ENCODE data around the gene PPA1. TPM values are rescaled to one million over a fixed set of nuclear protein-coding genes. Genes with fewer than 3 reads are reported as not detected.
A peak's percentile ranks its signal among the peaks of the same experiment; 100 is the strongest.

PPA1 gene
- total RNA-seq, 1 experiment from 2014 or later = 293 TPM

DNA sequence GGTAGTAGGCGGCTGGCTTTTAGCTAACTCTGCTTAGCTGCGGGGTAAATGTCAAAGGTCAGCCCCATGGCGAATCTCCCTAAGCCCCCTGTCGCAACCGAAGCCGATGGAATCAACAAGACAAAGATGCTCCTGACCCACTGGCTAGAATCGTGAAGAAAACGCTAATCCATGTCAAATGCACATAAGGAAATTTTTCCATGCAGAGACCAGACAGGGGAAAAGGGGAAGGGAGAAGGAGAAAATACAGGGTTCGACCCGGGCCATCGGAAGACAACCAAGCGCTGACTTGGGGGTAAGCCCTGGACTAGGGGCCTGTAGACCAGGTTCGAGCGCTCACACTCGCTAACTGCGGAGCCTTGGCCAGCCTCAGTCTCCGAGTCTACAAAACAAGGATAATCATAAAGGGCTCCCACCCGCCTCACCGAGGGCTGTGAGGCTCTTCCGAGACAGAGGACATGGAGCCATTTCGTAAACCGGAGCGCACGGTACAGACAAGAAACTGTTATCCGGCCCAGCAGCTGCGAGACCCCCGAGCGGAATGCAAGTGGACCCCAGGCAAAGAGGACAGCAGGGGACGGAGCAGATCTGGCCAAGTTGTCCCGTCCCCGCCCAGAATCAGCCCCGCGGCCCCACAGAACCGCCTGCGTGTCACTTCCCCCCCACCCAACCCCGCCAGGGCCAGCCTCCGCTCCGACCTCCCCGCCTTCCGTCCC is 63.4 kb downstream of the PPA1 start:
- ChIA-PET CTCF (interaction anchor here (0.7 to 1.8 kb wide), 5 partner anchors 20 to 1329 kb away, joined by 3 to 10 read pairs (median 4); partner anchors contain the start of gene TYSND1), POLR2A (interaction anchor here (0.6 to 5.9 kb wide), 24 partner anchors 9 to 1213 kb away, joined by 3 to 153 read pairs (median 5); partner anchors contain the start of genes DDX21, EIF4EBP2 and TYSND1)
- Mint-ChIP-seq H3K9me3 (ENCODE audit: unreplicated experiment) (no peaks in the 10 kb centered on the region), H3K4me3 (ENCODE audit: unreplicated experiment) (peak overlapping the region; percentile 90), H3K27me3 (ENCODE audit: insufficient read depth, unreplicated experiment) (no peaks in the 10 kb centered on the region), H3K36me3 (ENCODE audit: insufficient read depth, unreplicated experiment) (peaks cover 35% of the 10 kb centered on the region), H3K27ac (ENCODE audit: low read depth, unreplicated experiment) (peak overlapping the region; percentile 98), H3K4me1 (ENCODE audit: insufficient read depth, unreplicated experiment) (peaks cover 30% of the 10 kb centered on the region)
- no TSS peak for BruUV-seq (replicated peaks)
- no peak for DNase-seq (ENCODE audit: unreplicated experiment)
- TF ChIP-seq, protein P1, sequence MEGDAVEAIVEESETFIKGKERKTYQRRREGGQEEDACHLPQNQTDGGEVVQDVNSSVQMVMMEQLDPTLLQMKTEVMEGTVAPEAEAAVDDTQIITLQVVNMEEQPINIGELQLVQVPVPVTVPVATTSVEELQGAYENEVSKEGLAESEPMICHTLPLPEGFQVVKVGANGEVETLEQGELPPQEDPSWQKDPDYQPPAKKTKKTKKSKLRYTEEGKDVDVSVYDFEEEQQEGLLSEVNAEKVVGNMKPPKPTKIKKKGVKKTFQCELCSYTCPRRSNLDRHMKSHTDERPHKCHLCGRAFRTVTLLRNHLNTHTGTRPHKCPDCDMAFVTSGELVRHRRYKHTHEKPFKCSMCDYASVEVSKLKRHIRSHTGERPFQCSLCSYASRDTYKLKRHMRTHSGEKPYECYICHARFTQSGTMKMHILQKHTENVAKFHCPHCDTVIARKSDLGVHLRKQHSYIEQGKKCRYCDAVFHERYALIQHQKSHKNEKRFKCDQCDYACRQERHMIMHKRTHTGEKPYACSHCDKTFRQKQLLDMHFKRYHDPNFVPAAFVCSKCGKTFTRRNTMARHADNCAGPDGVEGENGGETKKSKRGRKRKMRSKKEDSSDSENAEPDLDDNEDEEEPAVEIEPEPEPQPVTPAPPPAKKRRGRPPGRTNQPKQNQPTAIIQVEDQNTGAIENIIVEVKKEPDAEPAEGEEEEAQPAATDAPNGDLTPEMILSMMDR (IDR thresholded peaks at IDR 0.05; ENCODE audit: unreplicated experiment) = no peak
- intact Hi-C loops (cut with micrococcal nuclease) = no loop called here

GRCh38 chr10:70169011-70169410 is 64.2 kb downstream of the PPA1 start:
- no TSS peak for BruUV-seq (replicated peaks)
- peak overlapping the region; percentile 98 for H3K27ac Mint-ChIP-seq (ENCODE audit: low read depth, unreplicated experiment)
- peaks cover 42% of the 10 kb centered on the region for H3K36me3 Mint-ChIP-seq (ENCODE audit: insufficient read depth, unreplicated experiment)
- DNase-seq (ENCODE audit: unreplicated experiment) = no peak
- ChIA-PET POLR2A (interaction anchor here (1.2 to 5.9 kb wide), 9 partner anchors 8 to 195 kb away, joined by 4 to 153 read pairs (median 21); partner anchors contain the start of gene TYSND1), CTCF (interaction anchor here (1.3 to 1.8 kb wide), 3 partner anchors 19 to 219 kb away, joined by 3 to 10 read pairs (median 4); partner anchors contain the start of gene TYSND1)
- H3K27me3 Mint-ChIP-seq (ENCODE audit: insufficient read depth, unreplicated experiment) = no peaks in the 10 kb centered on the region
- peak overlapping the region; percentile 90 for H3K4me3 Mint-ChIP-seq (ENCODE audit: unreplicated experiment)
- intact Hi-C loops (cut with micrococcal nuclease) = no loop called here
- H3K9me3 Mint-ChIP-seq (ENCODE audit: unreplicated experiment) = no peaks in the 10 kb centered on the region
- TF ChIP-seq, protein P1 (IDR thresholded peaks at IDR 0.05; ENCODE audit: unreplicated experiment) = no peak
- peaks cover 28% of the 10 kb centered on the region for H3K4me1 Mint-ChIP-seq (ENCODE audit: insufficient read depth, unreplicated experiment)

- no peak for DNase-seq (ENCODE audit: unreplicated experiment)
- peaks cover 42% of the 10 kb centered on the region for H3K36me3 Mint-ChIP-seq (ENCODE audit: insufficient read depth, unreplicated experiment)
- H3K9me3 Mint-ChIP-seq (ENCODE audit: unreplicated experiment) = no peaks in the 10 kb centered on the region
- BruUV-seq (replicated peaks) = no TSS peak
- TF ChIP-seq, protein P1 (IDR thresholded peaks at IDR 0.05; ENCODE audit: unreplicated experiment) = no peak
- CTCF ChIA-PET = interaction anchor here (0.6 to 1.9 kb wide), 5 partner anchors 20 to 1185 kb away, joined by 3 to 14 read pairs (median 5); partner anchors contain the start of gene TYSND1
- peak overlapping the region; percentile 28 for H3K4me3 Mint-ChIP-seq (ENCODE audit: unreplicated experiment)
- H3K27me3 Mint-ChIP-seq (ENCODE audit: insufficient read depth, unreplicated experiment) = no peaks in the 10 kb centered on the region
- peaks cover 34% of the 10 kb centered on the region for H3K4me1 Mint-ChIP-seq (ENCODE audit: insufficient read depth, unreplicated experiment)
- intact Hi-C loops (cut with micrococcal nuclease) = no loop called here
- POLR2A ChIA-PET = interaction anchor here (0.9 to 5.9 kb wide), 8 partner anchors 10 to 238 kb away, joined by 3 to 153 read pairs (median 4); partner anchors contain the start of gene TYSND1
- H3K27ac Mint-ChIP-seq (ENCODE audit: low read depth, unreplicated experiment) = no peak overlapping the region
These were observed 66.0 kb downstream of the PPA1 start for GRCh38 chr10:70167246-70167645.

DNA sequence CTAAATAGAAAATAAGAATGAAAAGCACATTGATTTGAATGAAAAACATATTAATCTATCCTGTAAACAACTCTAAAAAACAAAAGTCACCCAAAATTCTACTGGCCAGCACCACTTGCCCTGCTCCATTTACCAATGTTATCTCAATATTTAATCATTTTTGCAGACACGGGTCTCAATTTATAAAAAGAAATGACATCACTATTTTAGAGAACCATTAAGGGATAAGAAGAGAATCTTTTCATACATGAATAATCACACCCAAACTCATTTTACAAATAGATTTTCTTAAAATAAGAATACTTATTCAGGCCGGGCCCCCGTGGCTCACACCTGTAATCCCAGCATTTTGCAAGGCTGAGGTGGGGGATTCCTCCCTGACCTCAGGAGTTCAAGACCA is 66.8 kb downstream of the PPA1 start:
- ChIA-PET CTCF (no interaction called here), POLR2A (interaction anchor here (0.9 to 5.9 kb wide), 3 partner anchors 9 to 26 kb away, joined by 4 to 153 read pairs (median 16); partner anchors contain the start of gene TYSND1)
- H3K9me3 Mint-ChIP-seq (ENCODE audit: unreplicated experiment) = no peaks in the 10 kb centered on the region
- H3K4me1 Mint-ChIP-seq (ENCODE audit: insufficient read depth, unreplicated experiment) = peaks cover 43% of the 10 kb centered on the region
- intact Hi-C loops (cut with micrococcal nuclease) = no loop called here
- H3K36me3 Mint-ChIP-seq (ENCODE audit: insufficient read depth, unreplicated experiment) = peaks cover 49% of the 10 kb centered on the region
- no peaks in the 10 kb centered on the region for H3K27me3 Mint-ChIP-seq (ENCODE audit: insufficient read depth, unreplicated experiment)
- H3K27ac Mint-ChIP-seq (ENCODE audit: low read depth, unreplicated experiment) = no peak overlapping the region
- BruUV-seq (replicated peaks) = no TSS peak
- no peak for DNase-seq (ENCODE audit: unreplicated experiment)
- TF ChIP-seq, protein P1 (IDR thresholded peaks at IDR 0.05; ENCODE audit: unreplicated experiment) = no peak
- H3K4me3 Mint-ChIP-seq (ENCODE audit: unreplicated experiment) = no peak overlapping the region
